ENCODE results near the gene FRAT1. TPM values are rescaled to one million over a fixed set of nuclear protein-coding genes. Genes with fewer than 3 reads are reported as not detected.
A peak's percentile ranks its signal among the peaks of the same experiment; 100 is the strongest.

The FRAT1 gene
- total and polyA plus RNA-seq, 2 of the 13 experiments (the other 11 are each of a cell fraction or from before 2014, with no cell fraction given), result 1.7 to 2.3 TPM

DNA sequence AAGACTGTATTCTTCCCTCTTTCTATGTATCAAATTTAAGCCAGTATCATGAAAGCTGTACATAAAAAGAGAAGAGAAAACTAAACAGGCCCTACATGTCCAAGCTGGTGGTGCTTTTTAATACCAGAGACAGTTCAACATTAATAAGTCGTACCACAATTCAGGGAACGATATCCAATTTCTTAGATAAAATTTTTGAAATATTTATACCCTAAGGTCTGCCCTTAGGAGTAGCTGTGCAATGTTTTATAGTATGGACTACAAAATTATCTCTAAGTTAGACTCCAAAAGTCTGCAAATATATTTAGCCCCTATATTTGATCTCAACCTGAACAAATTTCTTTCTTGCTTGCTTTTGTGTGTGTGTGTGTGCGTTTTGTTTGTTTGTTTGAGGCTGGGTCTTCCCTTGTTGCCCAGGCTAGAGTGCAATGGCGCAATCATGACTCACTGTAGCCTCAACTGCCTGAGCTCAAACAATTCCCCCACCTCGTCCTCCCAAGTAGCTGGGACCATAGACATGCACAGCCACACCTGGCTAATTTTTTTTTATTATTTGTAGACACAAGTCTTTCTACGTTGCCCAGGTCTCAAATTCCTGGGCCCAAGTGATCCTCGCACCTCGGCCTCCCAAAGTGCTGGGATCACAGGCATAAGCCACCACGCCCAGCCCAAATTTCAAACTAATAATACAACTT lies 39.8 kb upstream of the FRAT1 start (continued):
- TF ChIP-seq HNRNPLL (IDR thresholded peaks at IDR 0.05; ENCODE audit: low read depth, low read length, poor library complexity, severe bottlenecking) (no peak), FOSL2 (CRISPR knock-in tag; IDR thresholded peaks at IDR 0.05) (peak; percentile 96), PRPF4 (IDR thresholded peaks at IDR 0.05; ENCODE audit: low read depth, low read length, poor library complexity, severe bottlenecking) (no peak), CHD4 (IDR thresholded peaks at IDR 0.05; ENCODE audit: borderline replicate concordance, low read length) (no peak), ZNF749 (CRISPR knock-in tag; IDR thresholded peaks at IDR 0.05; ENCODE audit: borderline replicate concordance) (no peak), ZFP36L2 (CRISPR knock-in tag; IDR thresholded peaks at IDR 0.05) (no peak), NR1H2 (CRISPR knock-in tag; IDR thresholded peaks at IDR 0.05; ENCODE audit: borderline replicate concordance, low read depth) (no peak), SKI (IDR thresholded peaks at IDR 0.05; ENCODE audit: partially characterized antibody) (no peak), ADNP (CRISPR knock-in tag; IDR thresholded peaks at IDR 0.05) (no peak), MBD4 (IDR thresholded peaks at IDR 0.05; ENCODE audit: borderline replicate concordance, low read length) (no peak), RFX1 (IDR thresholded peaks at IDR 0.05) (no peak), ZNF777 (CRISPR knock-in tag; IDR thresholded peaks at IDR 0.05) (no peak)
- TF ChIP-seq, protein P1, sequence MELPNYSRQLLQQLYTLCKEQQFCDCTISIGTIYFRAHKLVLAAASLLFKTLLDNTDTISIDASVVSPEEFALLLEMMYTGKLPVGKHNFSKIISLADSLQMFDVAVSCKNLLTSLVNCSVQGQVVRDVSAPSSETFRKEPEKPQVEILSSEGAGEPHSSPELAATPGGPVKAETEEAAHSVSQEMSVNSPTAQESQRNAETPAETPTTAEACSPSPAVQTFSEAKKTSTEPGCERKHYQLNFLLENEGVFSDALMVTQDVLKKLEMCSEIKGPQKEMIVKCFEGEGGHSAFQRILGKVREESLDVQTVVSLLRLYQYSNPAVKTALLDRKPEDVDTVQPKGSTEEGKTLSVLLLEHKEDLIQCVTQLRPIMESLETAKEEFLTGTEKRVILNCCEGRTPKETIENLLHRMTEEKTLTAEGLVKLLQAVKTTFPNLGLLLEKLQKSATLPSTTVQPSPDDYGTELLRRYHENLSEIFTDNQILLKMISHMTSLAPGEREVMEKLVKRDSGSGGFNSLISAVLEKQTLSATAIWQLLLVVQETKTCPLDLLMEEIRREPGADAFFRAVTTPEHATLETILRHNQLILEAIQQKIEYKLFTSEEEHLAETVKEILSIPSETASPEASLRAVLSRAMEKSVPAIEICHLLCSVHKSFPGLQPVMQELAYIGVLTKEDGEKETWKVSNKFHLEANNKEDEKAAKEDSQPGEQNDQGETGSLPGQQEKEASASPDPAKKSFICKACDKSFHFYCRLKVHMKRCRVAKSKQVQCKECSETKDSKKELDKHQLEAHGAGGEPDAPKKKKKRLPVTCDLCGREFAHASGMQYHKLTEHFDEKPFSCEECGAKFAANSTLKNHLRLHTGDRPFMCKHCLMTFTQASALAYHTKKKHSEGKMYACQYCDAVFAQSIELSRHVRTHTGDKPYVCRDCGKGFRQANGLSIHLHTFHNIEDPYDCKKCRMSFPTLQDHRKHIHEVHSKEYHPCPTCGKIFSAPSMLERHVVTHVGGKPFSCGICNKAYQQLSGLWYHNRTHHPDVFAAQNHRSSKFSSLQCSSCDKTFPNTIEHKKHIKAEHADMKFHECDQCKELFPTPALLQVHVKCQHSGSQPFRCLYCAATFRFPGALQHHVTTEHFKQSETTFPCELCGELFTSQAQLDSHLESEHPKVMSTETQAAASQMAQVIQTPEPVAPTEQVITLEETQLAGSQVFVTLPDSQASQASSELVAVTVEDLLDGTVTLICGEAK (IDR thresholded peaks at IDR 0.05), result no peak
- TF ChIP-seq, protein P1 (CRISPR knock-in tag; IDR thresholded peaks at IDR 0.05), result no peak
- TF ChIP-seq, protein P2, sequence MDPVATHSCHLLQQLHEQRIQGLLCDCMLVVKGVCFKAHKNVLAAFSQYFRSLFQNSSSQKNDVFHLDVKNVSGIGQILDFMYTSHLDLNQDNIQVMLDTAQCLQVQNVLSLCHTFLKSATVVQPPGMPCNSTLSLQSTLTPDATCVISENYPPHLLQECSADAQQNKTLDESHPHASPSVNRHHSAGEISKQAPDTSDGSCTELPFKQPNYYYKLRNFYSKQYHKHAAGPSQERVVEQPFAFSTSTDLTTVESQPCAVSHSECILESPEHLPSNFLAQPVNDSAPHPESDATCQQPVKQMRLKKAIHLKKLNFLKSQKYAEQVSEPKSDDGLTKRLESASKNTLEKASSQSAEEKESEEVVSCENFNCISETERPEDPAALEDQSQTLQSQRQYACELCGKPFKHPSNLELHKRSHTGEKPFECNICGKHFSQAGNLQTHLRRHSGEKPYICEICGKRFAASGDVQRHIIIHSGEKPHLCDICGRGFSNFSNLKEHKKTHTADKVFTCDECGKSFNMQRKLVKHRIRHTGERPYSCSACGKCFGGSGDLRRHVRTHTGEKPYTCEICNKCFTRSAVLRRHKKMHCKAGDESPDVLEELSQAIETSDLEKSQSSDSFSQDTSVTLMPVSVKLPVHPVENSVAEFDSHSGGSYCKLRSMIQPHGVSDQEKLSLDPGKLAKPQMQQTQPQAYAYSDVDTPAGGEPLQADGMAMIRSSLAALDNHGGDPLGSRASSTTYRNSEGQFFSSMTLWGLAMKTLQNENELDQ (CRISPR knock-in tag; IDR thresholded peaks at IDR 0.05; ENCODE audit: borderline replicate concordance), result no peak
- TF ChIP-seq, protein P3, sequence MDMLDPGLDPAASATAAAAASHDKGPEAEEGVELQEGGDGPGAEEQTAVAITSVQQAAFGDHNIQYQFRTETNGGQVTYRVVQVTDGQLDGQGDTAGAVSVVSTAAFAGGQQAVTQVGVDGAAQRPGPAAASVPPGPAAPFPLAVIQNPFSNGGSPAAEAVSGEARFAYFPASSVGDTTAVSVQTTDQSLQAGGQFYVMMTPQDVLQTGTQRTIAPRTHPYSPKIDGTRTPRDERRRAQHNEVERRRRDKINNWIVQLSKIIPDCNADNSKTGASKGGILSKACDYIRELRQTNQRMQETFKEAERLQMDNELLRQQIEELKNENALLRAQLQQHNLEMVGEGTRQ (IDR thresholded peaks at IDR 0.05; ENCODE audit: low read depth, low read length), result no peak
- TF ChIP-seq, protein P3 (CRISPR knock-in tag; IDR thresholded peaks at IDR 0.05; ENCODE audit: borderline replicate concordance), result no peak

Data from HepG2 (cell line).